K562 (cell line): Measurements from ENCODE around the gene CHPF. TPM values are rescaled to one million over a fixed set of nuclear protein-coding genes. Genes with fewer than 3 reads are reported as not detected.
A peak's percentile ranks its signal among the peaks of the same experiment; 100 is the strongest.

Experiments
- BCOR ChIP-seq: fragments of 450-650 bp; IDR thresholded peaks from 2 replicates; pipeline ENCODE4 v1.6.1; 2016
- BRD9 ChIP-seq: fragments of 450-650 bp; IDR thresholded peaks from 2 replicates; pipeline ENCODE4 v1.6.1; 2018; ENCODE audit warnings: low read depth; ENCODE audit not compliant: partially characterized antibody
- CCNT2 ChIP-seq: IDR thresholded peaks from 2 replicates; pipeline ENCODE4 v1.6.1; 2011; ENCODE audit warnings: borderline replicate concordance, low read depth, mild to moderate bottlenecking, moderate library complexity, mixed read lengths, low read length; ENCODE audit not compliant: insufficient read length; ENCODE audit errors: extremely low read depth
- CHD4 ChIP-seq: fragments of 200-600 bp; sonication (generic); IDR thresholded peaks from 3 replicates; pipeline ENCODE4 v1.6.1; 2012; ENCODE audit warnings: low read depth, mild to moderate bottlenecking, mixed read lengths, low read length, inconsistent platforms; ENCODE audit not compliant: insufficient read depth, insufficient replicate concordance, poor library complexity, severe bottlenecking
- DMBX1 ChIP-seq: fragments of 250-450 bp; sonication (Bioruptor Pico); IDR thresholded peaks from 2 replicates; pipeline ENCODE4 v1.8.0; 2022; ENCODE audit warnings: inconsistent platforms, mild to moderate bottlenecking, moderate library complexity, borderline replicate concordance
- HMGN3 ChIP-seq: IDR thresholded peaks from 2 replicates; pipeline ENCODE4 v1.6.1; 2011; ENCODE audit warnings: borderline replicate concordance, low read depth, mild to moderate bottlenecking, mixed read lengths, low read length; ENCODE audit not compliant: insufficient read length; ENCODE audit errors: extremely low read depth
- HSF4 ChIP-seq: fragments of 250-450 bp; sonication (Bioruptor Pico); IDR thresholded peaks from 2 replicates; pipeline ENCODE4 v2.1.2; 2022; ENCODE audit warnings: mild to moderate bottlenecking, moderate library complexity, borderline replicate concordance
- KAT2B ChIP-seq: IDR thresholded peaks from one replicate; pipeline ENCODE4 v1.6.1; 2012; ENCODE audit warnings: low read depth, mild to moderate bottlenecking, control low read depth, inconsistent platforms, low read length, moderate library complexity
- NEUROD1 ChIP-seq: fragments of 150-350 bp; IDR thresholded peaks from 2 replicates; pipeline ENCODE4 v1.6.1; 2014; ENCODE audit warnings: borderline replicate concordance, low read length, low read depth; ENCODE audit not compliant: partially characterized antibody
- PCBP1 ChIP-seq: fragments of 200-400 bp; formaldehyde crosslinking; IDR thresholded peaks from 2 replicates; pipeline ENCODE4 v1.6.1; 2018; ENCODE audit warnings: mild to moderate bottlenecking, low read depth, low read length; ENCODE audit not compliant: poor library complexity, severe bottlenecking
- TAF15 ChIP-seq: fragments of 200-400 bp; formaldehyde crosslinking; IDR thresholded peaks from 2 replicates; pipeline ENCODE4 v1.6.1; 2017; ENCODE audit warnings: mild to moderate bottlenecking, low read depth, low read length, moderate library complexity
- TAF7 ChIP-seq: fragments of 450-650 bp; IDR thresholded peaks from 2 replicates; pipeline ENCODE4 v1.6.1; 2016; ENCODE audit warnings: missing genetic modification characterization, missing compliant biosample characterization
- ZNF143 ChIP-seq: sonication (generic); formaldehyde crosslinking; IDR thresholded peaks from 2 replicates; pipeline ENCODE4 v1.9.0; 2022; ENCODE audit warnings: mild to moderate bottlenecking, missing genetic modification reagents
- ZNF146 ChIP-seq: IDR thresholded peaks from one replicate; pipeline ENCODE4 v1.6.1; 2018; ENCODE audit warnings: missing compliant biosample characterization; ENCODE audit not compliant: unreplicated experiment
- polyA plus RNA-seq, 8 experiments: library from polyadenylated mRNA; depleted of rRNA in 4 of 8; stranded (reverse) in 5 of 8; unstranded in 3 of 8; fragments of >200 nt; fragmentation: Nextera tagmentation in 2 of 8; fragmentation: Illumina TruSeq in 1 of 8; extraction: Ambion mirVana in 2 of 8; extraction: Trizol in 1 of 8; gene quantifications; 2 replicates each; pipeline versions ENCODE4 v1.2.1 to v1.2.3, GENCODE V29; 2011 to 2014; ENCODE audit warnings: inconsistent platforms in 1 of 8, missing spikeins in 1 of 8
- total RNA-seq, 7 experiments: library from RNA; depleted of rRNA in 6 of 7; stranded (reverse); fragments of >200 nt in 6 of 7; fragmentation: Illumina TruSeq in 2 of 7; extraction: Trizol in 2 of 7; gene quantifications; 2 replicates each; pipeline versions ENCODE4 v1.2.1 to v1.2.3, GENCODE V29; 2011 to 2021; ENCODE audit warnings: low replicate concordance in 1 of 7
- TF ChIP-seq, protein P1 (sequence below), 2 experiments: IDR thresholded peaks; 2 replicates each; pipeline ENCODE4 v1.6.1; 2012; ENCODE audit warnings: improper control_type of control experiment in 2 of 2, low read depth in 2 of 2, low read length in 2 of 2, borderline replicate concordance in 1 of 2
- TF ChIP-seq, protein P2 (sequence below): fragments of 450-650 bp; IDR thresholded peaks from 2 replicates; pipeline ENCODE4 v1.6.1; 2014; ENCODE audit warnings: low read depth, mild to moderate bottlenecking, moderate library complexity, borderline replicate concordance
- TF ChIP-seq, protein P3 (sequence below), 2 experiments: fragments of 450-650 bp in 1 of 2; sonication (generic) in 1 of 2; formaldehyde crosslinking in 1 of 2; IDR thresholded peaks in 1 of 2; conservative IDR thresholded peaks in 1 of 2; 2 replicates each; pipeline versions ENCODE4 v1.6.1 to v1.8.1; 2016 to 2023; ENCODE audit warnings: mild to moderate bottlenecking in 2 of 2, moderate library complexity in 2 of 2, inconsistent platforms in 1 of 2, missing genetic modification reagents in 1 of 2
- TF ChIP-seq, protein P4 (sequence below): fragments of 250-450 bp; sonication (Bioruptor Pico); IDR thresholded peaks from 2 replicates; pipeline ENCODE4 v1.8.0; 2021; ENCODE audit warnings: moderate library complexity, mild to moderate bottlenecking, inconsistent platforms

CHPF gene
- total and polyA plus RNA-seq, 9 of the 15 experiments (the other 6 are each of a cell fraction or from before 2014, with no cell fraction given), result 0.15 to 57.2 (median 7.9) TPM

DNA sequence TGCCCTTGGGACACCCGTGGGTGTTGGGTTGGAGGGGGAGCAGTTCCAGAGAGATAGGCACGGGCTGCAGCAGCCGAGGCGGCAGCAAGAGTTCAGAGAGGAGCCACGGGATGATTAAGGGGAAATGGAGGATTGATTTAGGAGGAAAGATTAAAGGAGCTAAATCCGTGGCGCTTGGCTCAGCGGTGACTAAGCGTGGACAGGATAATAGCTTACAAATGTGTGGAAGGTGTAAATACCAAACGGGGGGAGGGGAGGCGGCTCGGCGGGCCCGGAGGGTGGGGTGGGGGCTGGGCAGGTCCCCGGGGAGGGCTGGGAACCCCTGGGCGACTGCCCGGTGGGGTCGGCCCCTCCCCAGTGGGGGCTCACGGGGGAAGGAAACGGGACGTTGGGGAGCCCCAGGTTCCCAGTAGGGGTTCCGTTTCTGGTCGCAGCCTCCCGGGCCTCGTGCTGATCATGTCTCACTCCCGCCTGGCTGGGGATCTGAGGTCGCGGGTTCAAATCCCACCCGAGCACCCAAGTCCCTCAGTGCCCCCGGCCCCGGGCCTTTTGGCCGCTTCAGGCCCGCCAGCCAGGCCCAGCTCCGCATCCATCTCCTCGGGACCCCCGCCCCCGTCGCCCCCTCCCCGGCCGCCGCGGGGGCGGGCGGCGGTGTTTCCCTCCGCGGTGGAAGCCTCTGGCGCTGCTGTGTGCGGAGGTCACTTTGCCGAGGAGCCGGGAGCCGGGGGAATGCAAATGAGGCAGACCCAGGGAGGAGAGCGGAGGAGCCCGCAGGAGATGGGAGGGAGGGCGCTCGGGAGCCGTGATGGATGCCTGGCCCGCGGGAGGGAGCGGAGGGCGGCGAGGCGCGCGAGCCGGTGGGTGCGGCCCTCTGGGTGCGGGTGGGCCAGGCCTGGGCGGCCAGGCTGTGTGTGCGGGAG, 21.2 kb downstream of the CHPF start (continued):
- TF ChIP-seq, protein P1, sequence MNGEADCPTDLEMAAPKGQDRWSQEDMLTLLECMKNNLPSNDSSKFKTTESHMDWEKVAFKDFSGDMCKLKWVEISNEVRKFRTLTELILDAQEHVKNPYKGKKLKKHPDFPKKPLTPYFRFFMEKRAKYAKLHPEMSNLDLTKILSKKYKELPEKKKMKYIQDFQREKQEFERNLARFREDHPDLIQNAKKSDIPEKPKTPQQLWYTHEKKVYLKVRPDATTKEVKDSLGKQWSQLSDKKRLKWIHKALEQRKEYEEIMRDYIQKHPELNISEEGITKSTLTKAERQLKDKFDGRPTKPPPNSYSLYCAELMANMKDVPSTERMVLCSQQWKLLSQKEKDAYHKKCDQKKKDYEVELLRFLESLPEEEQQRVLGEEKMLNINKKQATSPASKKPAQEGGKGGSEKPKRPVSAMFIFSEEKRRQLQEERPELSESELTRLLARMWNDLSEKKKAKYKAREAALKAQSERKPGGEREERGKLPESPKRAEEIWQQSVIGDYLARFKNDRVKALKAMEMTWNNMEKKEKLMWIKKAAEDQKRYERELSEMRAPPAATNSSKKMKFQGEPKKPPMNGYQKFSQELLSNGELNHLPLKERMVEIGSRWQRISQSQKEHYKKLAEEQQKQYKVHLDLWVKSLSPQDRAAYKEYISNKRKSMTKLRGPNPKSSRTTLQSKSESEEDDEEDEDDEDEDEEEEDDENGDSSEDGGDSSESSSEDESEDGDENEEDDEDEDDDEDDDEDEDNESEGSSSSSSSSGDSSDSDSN (IDR thresholded peaks at IDR 0.05; ENCODE audit: borderline replicate concordance in 1 of 2, low read depth in 2 of 2, low read length in 2 of 2), result peak; percentile 35 to 78; a peak in 3 of 4 replicates
- peak; percentile 40 for TF ChIP-seq BRD9
- no peak for TF ChIP-seq DMBX1 (CRISPR knock-in tag)
- TF ChIP-seq, protein P2, sequence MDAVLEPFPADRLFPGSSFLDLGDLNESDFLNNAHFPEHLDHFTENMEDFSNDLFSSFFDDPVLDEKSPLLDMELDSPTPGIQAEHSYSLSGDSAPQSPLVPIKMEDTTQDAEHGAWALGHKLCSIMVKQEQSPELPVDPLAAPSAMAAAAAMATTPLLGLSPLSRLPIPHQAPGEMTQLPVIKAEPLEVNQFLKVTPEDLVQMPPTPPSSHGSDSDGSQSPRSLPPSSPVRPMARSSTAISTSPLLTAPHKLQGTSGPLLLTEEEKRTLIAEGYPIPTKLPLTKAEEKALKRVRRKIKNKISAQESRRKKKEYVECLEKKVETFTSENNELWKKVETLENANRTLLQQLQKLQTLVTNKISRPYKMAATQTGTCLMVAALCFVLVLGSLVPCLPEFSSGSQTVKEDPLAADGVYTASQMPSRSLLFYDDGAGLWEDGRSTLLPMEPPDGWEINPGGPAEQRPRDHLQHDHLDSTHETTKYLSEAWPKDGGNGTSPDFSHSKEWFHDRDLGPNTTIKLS, result no peak
- no peak for TF ChIP-seq ZNF143 (CRISPR knock-in tag)
- TF ChIP-seq BCOR, result no peak
- TF ChIP-seq CHD4, result no peak
- peak; percentile 43 for TF ChIP-seq PCBP1
- TF ChIP-seq, protein P3, sequence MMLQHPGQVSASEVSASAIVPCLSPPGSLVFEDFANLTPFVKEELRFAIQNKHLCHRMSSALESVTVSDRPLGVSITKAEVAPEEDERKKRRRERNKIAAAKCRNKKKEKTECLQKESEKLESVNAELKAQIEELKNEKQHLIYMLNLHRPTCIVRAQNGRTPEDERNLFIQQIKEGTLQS (IDR thresholded peaks at IDR 0.05), result peak; percentile 45; the same call in 1 of the 2 replicates
- TF ChIP-seq, protein P3 (CRISPR knock-in tag; conservative IDR thresholded peaks at IDR 0.05), result no peak
- no peak for TF ChIP-seq HMGN3
- no peak for TF ChIP-seq TAF7 (tag)
- TF ChIP-seq, protein P4, sequence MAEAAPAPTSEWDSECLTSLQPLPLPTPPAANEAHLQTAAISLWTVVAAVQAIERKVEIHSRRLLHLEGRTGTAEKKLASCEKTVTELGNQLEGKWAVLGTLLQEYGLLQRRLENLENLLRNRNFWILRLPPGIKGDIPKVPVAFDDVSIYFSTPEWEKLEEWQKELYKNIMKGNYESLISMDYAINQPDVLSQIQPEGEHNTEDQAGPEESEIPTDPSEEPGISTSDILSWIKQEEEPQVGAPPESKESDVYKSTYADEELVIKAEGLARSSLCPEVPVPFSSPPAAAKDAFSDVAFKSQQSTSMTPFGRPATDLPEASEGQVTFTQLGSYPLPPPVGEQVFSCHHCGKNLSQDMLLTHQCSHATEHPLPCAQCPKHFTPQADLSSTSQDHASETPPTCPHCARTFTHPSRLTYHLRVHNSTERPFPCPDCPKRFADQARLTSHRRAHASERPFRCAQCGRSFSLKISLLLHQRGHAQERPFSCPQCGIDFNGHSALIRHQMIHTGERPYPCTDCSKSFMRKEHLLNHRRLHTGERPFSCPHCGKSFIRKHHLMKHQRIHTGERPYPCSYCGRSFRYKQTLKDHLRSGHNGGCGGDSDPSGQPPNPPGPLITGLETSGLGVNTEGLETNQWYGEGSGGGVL (CRISPR knock-in tag), result no peak
- TF ChIP-seq HSF4, result no peak
- TF ChIP-seq KAT2B, result no peak
- no peak for TF ChIP-seq ZNF146 (CRISPR knock-in tag)
- peak; percentile 44 for TF ChIP-seq CCNT2
- no peak for TF ChIP-seq TAF15
- no peak for TF ChIP-seq NEUROD1
